Keratinocyte (primary cell): ENCODE measurements around the gene OR52I2. TPM values are rescaled to one million over a fixed set of nuclear protein-coding genes. Genes with fewer than 3 reads are reported as not detected.

Experiments
- DNase-seq: peaks from one replicate; pipeline ENCODE4 v3.0.0-alpha.2; 2011; ENCODE audit warnings: low read depth, missing footprints, low spot score
- FAIRE-seq: peaks from 2 replicates; lab custom pipeline; 2011; peaks lifted over from hg19 to GRCh38; lab: Jason Lieb, UNC
- H2AFZ ChIP-seq: 2 replicates; pipeline ENCODE4 v1.6.0; 2012; ENCODE audit warnings: low read length, control low read depth, inconsistent platforms; ENCODE audit not compliant: control insufficient read depth
- H3K27ac ChIP-seq: 2 replicates; pipeline ENCODE4 v1.5.1; 2011; ENCODE audit warnings: low read length; ENCODE audit not compliant: control insufficient read depth, insufficient read depth
- H3K27me3 ChIP-seq: 3 replicates; pipeline ENCODE4 v1.6.0; 2011; ENCODE audit warnings: low read length; ENCODE audit not compliant: control insufficient read depth, insufficient read depth; ENCODE audit errors: extremely low read depth
- H3K36me3 ChIP-seq, 2 experiments: 2 replicates in 1 of 2; 3 replicates in 1 of 2; pipeline ENCODE4 v1.5.1; 2011; ENCODE audit warnings: low read length in 2 of 2, mild to moderate bottlenecking in 1 of 2; ENCODE audit not compliant: control insufficient read depth in 2 of 2, insufficient read depth in 2 of 2; ENCODE audit errors: extremely low read depth in 1 of 2
- H3K4me1 ChIP-seq: 3 replicates; pipeline ENCODE4 v1.5.1; 2011; ENCODE audit warnings: low read length; ENCODE audit not compliant: control insufficient read depth, insufficient read depth; ENCODE audit errors: extremely low read depth
- H3K4me2 ChIP-seq: 3 replicates; pipeline ENCODE4 v1.6.0; 2011; ENCODE audit warnings: low read depth, low read length; ENCODE audit not compliant: control insufficient read depth, insufficient read depth; ENCODE audit errors: extremely low read depth
- H3K4me3 ChIP-seq, 3 experiments: fragments of 200-600 bp in 1 of 3; sonication (generic) in 1 of 3; 2 replicates in 2 of 3; 3 replicates in 1 of 3; pipeline ENCODE4 v1.5.1; 2011 to 2016; ENCODE audit warnings: low read length in 3 of 3, mild to moderate bottlenecking in 3 of 3, control low read depth in 2 of 3, inconsistent platforms in 1 of 3, low read depth in 1 of 3, mixed read lengths in 1 of 3, mixed run types in 1 of 3, moderate library complexity in 1 of 3; ENCODE audit not compliant: control insufficient read depth in 2 of 3, insufficient read depth in 2 of 3; ENCODE audit errors: extremely low read depth in 1 of 3
- H3K79me2 ChIP-seq: 2 replicates; pipeline ENCODE4 v1.6.0; 2012; ENCODE audit warnings: low read length; ENCODE audit not compliant: control insufficient read depth, insufficient read depth
- H3K9ac ChIP-seq: 3 replicates; pipeline ENCODE4 v1.6.0; 2011; ENCODE audit warnings: low read length; ENCODE audit not compliant: control insufficient read depth, insufficient read depth; ENCODE audit errors: extremely low read depth
- H3K9me1 ChIP-seq: 3 replicates; pipeline ENCODE4 v1.6.0; 2011; ENCODE audit warnings: low read length; ENCODE audit not compliant: control insufficient read depth, insufficient read depth; ENCODE audit errors: extremely low read depth
- H3K9me3 ChIP-seq: 2 replicates; pipeline ENCODE4 v1.5.1; 2012; ENCODE audit warnings: low read depth, low read length; ENCODE audit not compliant: control insufficient read depth
- H4K20me1 ChIP-seq: 3 replicates; pipeline ENCODE4 v1.6.0; 2011; ENCODE audit warnings: low read length; ENCODE audit not compliant: control insufficient read depth, insufficient read depth; ENCODE audit errors: extremely low read depth
- CTCF ChIP-seq, 3 experiments: IDR thresholded peaks in 1 of 3; conservative IDR thresholded peaks in 1 of 3; optimal IDR thresholded peaks in 1 of 3; 2 replicates in 2 of 3; 3 replicates in 1 of 3; pipeline versions ENCODE3 to v1.5.1; 2011; ENCODE audit warnings: low read length in 3 of 3, mild to moderate bottlenecking in 3 of 3, moderate library complexity in 2 of 3, control low read depth in 1 of 3, inconsistent platforms in 1 of 3; ENCODE audit not compliant: insufficient read depth in 2 of 3; ENCODE audit errors: extremely low read depth in 1 of 3
- EZH2 ChIP-seq: IDR thresholded peaks from one replicate; pipeline ENCODE4 v1.6.1; 2012; ENCODE audit warnings: inconsistent platforms, mild to moderate bottlenecking, low read length, moderate library complexity
- dilution Hi-C: fragments of 300-500 bp; cut with MboI; formaldehyde crosslinking; loops from one replicate; pipeline ENCODE4 v1.7.0; 2020; ENCODE audit warnings: low sequenced_read_pairs; ENCODE audit not compliant: extremely low pct_ligation_motif_present
- polyA plus RNA-seq, 5 experiments: library from polyadenylated mRNA; depleted of rRNA in 3 of 5; stranded (reverse) in 3 of 5; stranded (forward) in 1 of 5; unstranded in 1 of 5; fragments of >200 nt; gene quantifications; 1 replicate in 1 of 5; 2 replicates in 3 of 5; 3 replicates in 1 of 5; pipeline versions ENCODE4 v1.2.1 to v1.2.3, GENCODE V29; 2011 to 2012; ENCODE audit warnings: missing spikeins in 2 of 5, low read depth in 1 of 5, low replicate concordance in 1 of 5

Gene OR52I2
- polyA plus RNA-seq, 1 donor (not counting 4 experiments of a cell fraction or from before 2014, with no cell fraction given) = not detected

- no peaks in the 10 kb centered on the region for H3K4me1 ChIP-seq
- H3K27me3 ChIP-seq = no peaks in the 10 kb centered on the region
- no peaks in the 10 kb centered on the region for H3K36me3 ChIP-seq
- DNase-seq (no peak), FAIRE-seq (no peak)
- no peaks in the 10 kb centered on the region for H3K9me1 ChIP-seq
- dilution Hi-C loops = no loop called here
- no peak overlapping the region for H3K4me2 ChIP-seq
- no peaks in the 10 kb centered on the region for H3K79me2 ChIP-seq
- TF ChIP-seq EZH2 (no peak), CTCF (optimal IDR thresholded peaks at IDR 0.05 in 1 of 3, IDR thresholded peaks at IDR 0.05 in 1 of 3, conservative IDR thresholded peaks at IDR 0.05 in 1 of 3; ENCODE audit: extremely low read depth in 1 of 3, insufficient read depth in 2 of 3, low read length in 3 of 3) (no peak)
- no peaks in the 10 kb centered on the region for H3K9me3 ChIP-seq
- H3K27ac ChIP-seq = no peak overlapping the region
- no peak overlapping the region for H2AFZ ChIP-seq
- no peaks in the 10 kb centered on the region for H4K20me1 ChIP-seq
- H3K4me3 ChIP-seq = no peak overlapping the region
- no peak overlapping the region for H3K9ac ChIP-seq
These were observed 7.5 kb downstream of the OR52I2 start for GRCh38 chr11:4589017-4589416.

GRCh38 chr11:4593739-4594138, 12.2 kb downstream of the OR52I2 start, which contains the start of gene OR52I1:
TSS of gene OR52I1 (plus strand) at chr11:4594039. CDS start at chr11:4594039, 0 bp downstream.
- Histone ChIP-seq H3K9me3 (no peaks in the 10 kb centered on the region), H4K20me1 (no peaks in the 10 kb centered on the region), H3K4me1 (no peaks in the 10 kb centered on the region), H3K9me1 (no peaks in the 10 kb centered on the region), H3K79me2 (no peaks in the 10 kb centered on the region), H3K4me2 (no peak within 1 kb of the TSS), H3K27me3 (no peaks in the 10 kb centered on the region), H3K27ac (no peak within 1 kb of the TSS), H2AFZ (no peak within 1 kb of the TSS), H3K9ac (no peak within 1 kb of the TSS), H3K36me3 (no peaks in the 10 kb centered on the region), H3K4me3 (no peak within 1 kb of the TSS)
- dilution Hi-C loops = no loop called here
- FAIRE-seq (no peak), DNase-seq (no peak)
- no peak for TF ChIP-seq EZH2
- no peak for TF ChIP-seq CTCF (optimal IDR thresholded peaks at IDR 0.05 in 1 of 3, IDR thresholded peaks at IDR 0.05 in 1 of 3, conservative IDR thresholded peaks at IDR 0.05 in 1 of 3; ENCODE audit: extremely low read depth in 1 of 3, insufficient read depth in 2 of 3, low read length in 3 of 3)
